Measurements from ENCODE around the gene SLC4A3.

SLC4A3 gene

GRCh38 chr2:219658196-219658846, 30.9 kb downstream of the SLC4A3 start:
- H3K4me3 ChIP-seq (ENCODE audit: low read length): no peak overlapping the region
- H2AFZ ChIP-seq (ENCODE audit: low read depth, low read length): no peak overlapping the region
- peaks cover 2% of the 10 kb centered on the region for H3K4me1 ChIP-seq (ENCODE audit: insufficient read depth, low read length)
- peaks cover 9% of the 10 kb centered on the region for H3K27me3 ChIP-seq (ENCODE audit: insufficient read depth, low read length)
- peaks cover 2% of the 10 kb centered on the region for H3K9me3 ChIP-seq (ENCODE audit: low read length)
- H3K36me3 ChIP-seq (ENCODE audit: insufficient read depth, low read length): no peaks in the 10 kb centered on the region

GRCh38 chr2:219658874-219659273, 31.4 kb downstream of the SLC4A3 start:
- Histone ChIP-seq H2AFZ (ENCODE audit: low read depth, low read length) (no peak overlapping the region), H3K27me3 (ENCODE audit: insufficient read depth, low read length) (peaks cover 9% of the 10 kb centered on the region), H3K4me1 (ENCODE audit: insufficient read depth, low read length) (peaks cover 2% of the 10 kb centered on the region), H3K4me3 (ENCODE audit: low read length) (no peak overlapping the region), H3K9me3 (ENCODE audit: low read length) (peaks cover 2% of the 10 kb centered on the region), H3K36me3 (ENCODE audit: insufficient read depth, low read length) (no peaks in the 10 kb centered on the region)

- Histone ChIP-seq H3K9me3 (ENCODE audit: low read length) (peaks cover 2% of the 10 kb centered on the region), H3K4me3 (ENCODE audit: low read length) (no peak overlapping the region), H3K4me1 (ENCODE audit: insufficient read depth, low read length) (peaks cover 2% of the 10 kb centered on the region), H2AFZ (ENCODE audit: low read depth, low read length) (no peak overlapping the region), H3K27me3 (ENCODE audit: insufficient read depth, low read length) (peaks cover 9% of the 10 kb centered on the region), H3K36me3 (ENCODE audit: insufficient read depth, low read length) (no peaks in the 10 kb centered on the region)
Observed at GRCh38 chr2:219661197-219661954, 33.9 kb downstream of the SLC4A3 start.

- H3K4me3 ChIP-seq (ENCODE audit: low read length): no peak overlapping the region
- peaks cover 2% of the 10 kb centered on the region for H3K4me1 ChIP-seq (ENCODE audit: insufficient read depth, low read length)
- no peak overlapping the region for H2AFZ ChIP-seq (ENCODE audit: low read depth, low read length)
Observed at GRCh38 chr2:219661955-219662395, 34.5 kb downstream of the SLC4A3 start.

GRCh38 chr2:219662566-219662965, 35.1 kb downstream of the SLC4A3 start:
- peaks cover 11% of the 10 kb centered on the region for H3K27me3 ChIP-seq (ENCODE audit: insufficient read depth, low read length)
- peaks cover 2% of the 10 kb centered on the region for H3K4me1 ChIP-seq (ENCODE audit: insufficient read depth, low read length)
- no peak overlapping the region for H2AFZ ChIP-seq (ENCODE audit: low read depth, low read length)
- no peaks in the 10 kb centered on the region for H3K36me3 ChIP-seq (ENCODE audit: insufficient read depth, low read length)
- peaks cover 2% of the 10 kb centered on the region for H3K9me3 ChIP-seq (ENCODE audit: low read length)
- H3K4me3 ChIP-seq (ENCODE audit: low read length): no peak overlapping the region

More at GRCh38 chr2:219661955-219662395, 34.5 kb downstream of the SLC4A3 start:
- H3K36me3 ChIP-seq (ENCODE audit: insufficient read depth, low read length): no peaks in the 10 kb centered on the region
- peaks cover 11% of the 10 kb centered on the region for H3K27me3 ChIP-seq (ENCODE audit: insufficient read depth, low read length)
- peaks cover 2% of the 10 kb centered on the region for H3K9me3 ChIP-seq (ENCODE audit: low read length)

- Histone ChIP-seq H3K4me1 (ENCODE audit: insufficient read depth, low read length) (peaks cover 2% of the 10 kb centered on the region), H2AFZ (ENCODE audit: low read depth, low read length) (no peak overlapping the region), H3K4me3 (ENCODE audit: low read length) (no peak overlapping the region), H3K27me3 (ENCODE audit: insufficient read depth, low read length) (peaks cover 7% of the 10 kb centered on the region), H3K36me3 (ENCODE audit: insufficient read depth, low read length) (no peaks in the 10 kb centered on the region), H3K9me3 (ENCODE audit: low read length) (peaks cover 2% of the 10 kb centered on the region)
Observed at GRCh38 chr2:219663116-219663762, 35.8 kb downstream of the SLC4A3 start.

GRCh38 chr2:219664041-219664440, 36.6 kb downstream of the SLC4A3 start:
- H3K27me3 ChIP-seq (ENCODE audit: insufficient read depth, low read length): peaks cover 7% of the 10 kb centered on the region
- H2AFZ ChIP-seq (ENCODE audit: low read depth, low read length): no peak overlapping the region
- no peaks in the 10 kb centered on the region for H3K36me3 ChIP-seq (ENCODE audit: insufficient read depth, low read length)

GRCh38 chr2:219664944-219665343, 37.5 kb downstream of the SLC4A3 start:
- H3K4me1 ChIP-seq (ENCODE audit: insufficient read depth, low read length): peaks cover 2% of the 10 kb centered on the region
- H3K4me3 ChIP-seq (ENCODE audit: low read length): no peak overlapping the region
- peaks cover 2% of the 10 kb centered on the region for H3K27me3 ChIP-seq (ENCODE audit: insufficient read depth, low read length)
- peaks cover 2% of the 10 kb centered on the region for H3K9me3 ChIP-seq (ENCODE audit: low read length)
- H3K36me3 ChIP-seq (ENCODE audit: insufficient read depth, low read length): no peaks in the 10 kb centered on the region
- H2AFZ ChIP-seq (ENCODE audit: low read depth, low read length): no peak overlapping the region

More at GRCh38 chr2:219664041-219664440, 36.6 kb downstream of the SLC4A3 start:
- Histone ChIP-seq H3K4me3 (ENCODE audit: low read length) (no peak overlapping the region), H3K4me1 (ENCODE audit: insufficient read depth, low read length) (peaks cover 2% of the 10 kb centered on the region), H3K9me3 (ENCODE audit: low read length) (peaks cover 2% of the 10 kb centered on the region)

- peaks cover 2% of the 10 kb centered on the region for H3K27me3 ChIP-seq (ENCODE audit: insufficient read depth, low read length)
- H3K4me3 ChIP-seq (ENCODE audit: low read length): no peak overlapping the region
- peaks cover 8% of the 10 kb centered on the region for H3K4me1 ChIP-seq (ENCODE audit: insufficient read depth, low read length)
- peaks cover 2% of the 10 kb centered on the region for H3K9me3 ChIP-seq (ENCODE audit: low read length)
- no peaks in the 10 kb centered on the region for H3K36me3 ChIP-seq (ENCODE audit: insufficient read depth, low read length)
- no peak overlapping the region for H2AFZ ChIP-seq (ENCODE audit: low read depth, low read length)
Observed at GRCh38 chr2:219665926-219666325, 38.5 kb downstream of the SLC4A3 start.

- Histone ChIP-seq H2AFZ (ENCODE audit: low read depth, low read length) (no peak overlapping the region), H3K27me3 (ENCODE audit: insufficient read depth, low read length) (peaks cover 2% of the 10 kb centered on the region), H3K4me3 (ENCODE audit: low read length) (no peak overlapping the region), H3K4me1 (ENCODE audit: insufficient read depth, low read length) (peaks cover 13% of the 10 kb centered on the region), H3K9me3 (ENCODE audit: low read length) (no peaks in the 10 kb centered on the region), H3K36me3 (ENCODE audit: insufficient read depth, low read length) (no peaks in the 10 kb centered on the region)
Observed at GRCh38 chr2:219668316-219668715, 40.9 kb downstream of the SLC4A3 start.

- Histone ChIP-seq H3K4me3 (ENCODE audit: low read length) (no peak overlapping the region), H3K27me3 (ENCODE audit: insufficient read depth, low read length) (peaks cover 5% of the 10 kb centered on the region), H3K4me1 (ENCODE audit: insufficient read depth, low read length) (peaks cover 13% of the 10 kb centered on the region), H2AFZ (ENCODE audit: low read depth, low read length) (no peak overlapping the region), H3K9me3 (ENCODE audit: low read length) (no peaks in the 10 kb centered on the region), H3K36me3 (ENCODE audit: insufficient read depth, low read length) (no peaks in the 10 kb centered on the region)
Observed at GRCh38 chr2:219670386-219670785, 43.0 kb downstream of the SLC4A3 start.

- H3K9me3 ChIP-seq (ENCODE audit: low read length): no peaks in the 10 kb centered on the region
Observed at GRCh38 chr2:219671279-219671678, 43.8 kb downstream of the SLC4A3 start.

GRCh38 chr2:219672406-219672805, 45.0 kb downstream of the SLC4A3 start:
- H3K36me3 ChIP-seq (ENCODE audit: insufficient read depth, low read length): no peaks in the 10 kb centered on the region
- H3K9me3 ChIP-seq (ENCODE audit: low read length): no peaks in the 10 kb centered on the region
- no peak overlapping the region for H2AFZ ChIP-seq (ENCODE audit: low read depth, low read length)
- peaks cover 3% of the 10 kb centered on the region for H3K27me3 ChIP-seq (ENCODE audit: insufficient read depth, low read length)
- H3K4me3 ChIP-seq (ENCODE audit: low read length): no peak overlapping the region
- H3K4me1 ChIP-seq (ENCODE audit: insufficient read depth, low read length): peaks cover 13% of the 10 kb centered on the region

More at GRCh38 chr2:219671279-219671678, 43.8 kb downstream of the SLC4A3 start:
- Histone ChIP-seq H3K27me3 (ENCODE audit: insufficient read depth, low read length) (peaks cover 5% of the 10 kb centered on the region), H3K36me3 (ENCODE audit: insufficient read depth, low read length) (no peaks in the 10 kb centered on the region), H3K4me3 (ENCODE audit: low read length) (no peak overlapping the region), H3K4me1 (ENCODE audit: insufficient read depth, low read length) (peaks cover 13% of the 10 kb centered on the region), H2AFZ (ENCODE audit: low read depth, low read length) (no peak overlapping the region)

Data from neuron (in vitro differentiated cells).